H9 (cell line): Measurements from ENCODE around the gene LINGO4. TPM values are rescaled to one million over a fixed set of nuclear protein-coding genes. Genes with fewer than 3 reads are reported as not detected.

Source experiments
- DNase-seq: peaks from one replicate; pipeline ENCODE4 v3.0.0-alpha.2; 2017
- H2AFZ ChIP-seq: one replicate; pipeline ENCODE4 v1.6.1; 2013; ENCODE audit warnings: mild to moderate bottlenecking, low read length, control low read depth, moderate library complexity
- H2AK5ac ChIP-seq: 2 replicates; pipeline ENCODE4 v1.6.1; 2013; ENCODE audit warnings: low read length, control low read depth, mixed read lengths; ENCODE audit not compliant: insufficient read length
- H2BK120ac ChIP-seq: one replicate; pipeline ENCODE4 v1.6.1; 2013; ENCODE audit warnings: low read depth, mild to moderate bottlenecking, low read length, control low read depth, inconsistent platforms; ENCODE audit not compliant: poor library complexity, severe bottlenecking
- H2BK12ac ChIP-seq: 2 replicates; pipeline ENCODE4 v1.6.1; 2013; ENCODE audit warnings: low read length, control low read depth, mixed read lengths, low read depth; ENCODE audit not compliant: insufficient read length
- H2BK15ac ChIP-seq: 2 replicates; pipeline ENCODE4 v1.6.1; 2013; ENCODE audit warnings: low read depth, low read length, control low read depth
- H2BK20ac ChIP-seq: one replicate; pipeline ENCODE4 v1.6.1; 2013; ENCODE audit warnings: low read depth, mild to moderate bottlenecking, low read length, control low read depth, inconsistent platforms; ENCODE audit not compliant: poor library complexity, severe bottlenecking
- H2BK5ac ChIP-seq: 2 replicates; pipeline ENCODE4 v1.6.1; 2013; ENCODE audit warnings: low read length, control low read depth, mixed read lengths; ENCODE audit not compliant: insufficient read length
- H3K14ac ChIP-seq: 2 replicates; pipeline ENCODE4 v1.6.1; 2013; ENCODE audit warnings: low read length, control low read depth; ENCODE audit not compliant: insufficient read depth
- H3K18ac ChIP-seq: 2 replicates; pipeline ENCODE4 v1.6.1; 2013; ENCODE audit warnings: low read depth, mild to moderate bottlenecking, mixed read lengths, low read length, control low read depth; ENCODE audit not compliant: insufficient read length
- H3K23ac ChIP-seq: 2 replicates; pipeline ENCODE4 v1.6.1; 2013; ENCODE audit warnings: low read length, control low read depth, mixed read lengths, low read depth; ENCODE audit not compliant: insufficient read length
- H3K23me2 ChIP-seq: 2 replicates; pipeline ENCODE4 v1.6.1; 2013; ENCODE audit warnings: low read depth, mild to moderate bottlenecking, mixed read lengths, low read length, control low read depth; ENCODE audit not compliant: insufficient read length, poor library complexity, severe bottlenecking
- H3K27ac ChIP-seq: 2 replicates; pipeline ENCODE4 v1.5.1; 2013; ENCODE audit warnings: low read length, control low read depth, mixed read lengths, low read depth; ENCODE audit not compliant: insufficient read length
- H3K27me3 ChIP-seq: 2 replicates; pipeline ENCODE4 v1.6.1; 2013; ENCODE audit warnings: low read length, control low read depth, inconsistent platforms; ENCODE audit not compliant: insufficient read depth
- H3K4ac ChIP-seq: 2 replicates; pipeline ENCODE4 v1.6.1; 2013; ENCODE audit warnings: low read depth, mild to moderate bottlenecking, control low read depth, inconsistent platforms, low read length, moderate library complexity
- H3K4me1 ChIP-seq: 2 replicates; pipeline ENCODE4 v1.6.1; 2013; ENCODE audit warnings: low read length, control low read depth, inconsistent platforms; ENCODE audit not compliant: insufficient read depth
- H3K4me2 ChIP-seq: 2 replicates; pipeline ENCODE4 v1.6.1; 2013; ENCODE audit warnings: low read length, control low read depth, mixed read lengths; ENCODE audit not compliant: insufficient read length, insufficient read depth
- H3K56ac ChIP-seq: 2 replicates; pipeline ENCODE4 v1.6.1; 2013; ENCODE audit warnings: low read depth, mild to moderate bottlenecking, mixed read lengths, low read length, control low read depth; ENCODE audit not compliant: insufficient read length
- H3K79me1 ChIP-seq: 2 replicates; pipeline ENCODE4 v1.6.1; 2013; ENCODE audit warnings: low read depth, mild to moderate bottlenecking, moderate library complexity, low read length, control low read depth, inconsistent platforms; ENCODE audit not compliant: insufficient read depth, poor library complexity, severe bottlenecking
- H3K79me2 ChIP-seq: 2 replicates; pipeline ENCODE4 v1.6.1; 2013; ENCODE audit warnings: low read length, control low read depth, inconsistent platforms; ENCODE audit not compliant: insufficient read depth
- H3K9ac ChIP-seq: 2 replicates; pipeline ENCODE4 v1.6.1; 2013; ENCODE audit warnings: low read length, control low read depth, mixed read lengths; ENCODE audit not compliant: insufficient read length; ENCODE audit errors: extremely low read depth
- H3K9me3 ChIP-seq: one replicate; pipeline ENCODE4 v1.6.1; 2013; ENCODE audit warnings: low read depth, low read length, inconsistent platforms; ENCODE audit not compliant: control insufficient read depth
- H3T11ph ChIP-seq: one replicate; pipeline ENCODE4 v1.6.1; 2013; ENCODE audit warnings: mild to moderate bottlenecking, low read length, control low read depth, inconsistent platforms
- H4K20me1 ChIP-seq: one replicate; pipeline ENCODE4 v1.6.1; 2013; ENCODE audit not compliant: control insufficient read depth, insufficient read length, insufficient read depth
- H4K5ac ChIP-seq: 2 replicates; pipeline ENCODE4 v1.6.1; 2013; ENCODE audit warnings: low read depth, mild to moderate bottlenecking, mixed read lengths, low read length, control low read depth; ENCODE audit not compliant: insufficient read length
- H4K8ac ChIP-seq: replicated peaks from 2 replicates; pipeline ENCODE4 v1.6.1; 2013; ENCODE audit warnings: low read length, control low read depth, mixed read lengths, low read depth; ENCODE audit not compliant: insufficient read length
- H4K91ac ChIP-seq: 2 replicates; pipeline ENCODE4 v1.6.1; 2013; ENCODE audit warnings: low read depth, mild to moderate bottlenecking, moderate library complexity, mixed read lengths, low read length, control low read depth; ENCODE audit not compliant: insufficient read length
- H3K27ac Mint-ChIP-seq, 3 experiments: 2 replicates in 2 of 3; 3 replicates in 1 of 3; pipeline ENCODE4 v1.8.0; 2020 to 2021; ENCODE audit warnings: mixed read lengths in 3 of 3, mild to moderate bottlenecking in 1 of 3, moderate library complexity in 1 of 3
- H3K27me3 Mint-ChIP-seq: 2 replicates; pipeline ENCODE4 v1.8.0; 2021; ENCODE audit warnings: low read depth, mild to moderate bottlenecking, moderate library complexity, mixed read lengths
- H3K36me3 Mint-ChIP-seq, 3 experiments: 2 replicates in 2 of 3; 3 replicates in 1 of 3; pipeline ENCODE4 v1.8.0; 2020 to 2021; ENCODE audit warnings: low read depth in 3 of 3, mixed read lengths in 3 of 3; ENCODE audit not compliant: insufficient read depth in 1 of 3
- H3K4me1 Mint-ChIP-seq, 2 experiments: 2 replicates each; pipeline ENCODE4 v1.8.0; 2020; ENCODE audit warnings: mixed read lengths in 2 of 2
- H3K4me3 Mint-ChIP-seq, 2 experiments: 2 replicates in 1 of 2; 3 replicates in 1 of 2; pipeline ENCODE4 v1.8.0; 2020 to 2021; ENCODE audit warnings: mild to moderate bottlenecking in 2 of 2, mixed read lengths in 2 of 2, moderate library complexity in 1 of 2
- H3K9me3 Mint-ChIP-seq, 2 experiments: 2 replicates in 1 of 2; 3 replicates in 1 of 2; pipeline ENCODE4 v1.8.0; 2020; ENCODE audit warnings: mild to moderate bottlenecking in 2 of 2, mixed read lengths in 2 of 2, moderate library complexity in 1 of 2
- WGBS: extraction: QIAGEN DNeasy Blood & Tissue Kit; methylation state at CpG from one replicate; pipeline ENCODE4 v1.1.7; 2013; ENCODE audit warnings: missing lambda C conversion rate, low lambda C conversion rate, mixed read lengths; ENCODE audit not compliant: insufficient read length; ENCODE audit errors: extremely low coverage; 5-methylcytosine and 5-hydroxymethylcytosine counted together
- total RNA-seq: library from RNA; stranded (reverse); gene quantifications from 2 replicates; pipeline ENCODE4 v1.2.1, GENCODE V29; 2021
- TF ChIP-seq, protein P1 (sequence below): fragments of 200-600 bp; sonication (generic); conservative IDR thresholded peaks from 3 replicates; pipeline ENCODE4 v1.8.0; 2021; ENCODE audit warnings: antibody characterized with exemption, mild to moderate bottlenecking

The LINGO4 gene
- total RNA-seq, 1 experiment from 2014 or later, result not detected

DNA sequence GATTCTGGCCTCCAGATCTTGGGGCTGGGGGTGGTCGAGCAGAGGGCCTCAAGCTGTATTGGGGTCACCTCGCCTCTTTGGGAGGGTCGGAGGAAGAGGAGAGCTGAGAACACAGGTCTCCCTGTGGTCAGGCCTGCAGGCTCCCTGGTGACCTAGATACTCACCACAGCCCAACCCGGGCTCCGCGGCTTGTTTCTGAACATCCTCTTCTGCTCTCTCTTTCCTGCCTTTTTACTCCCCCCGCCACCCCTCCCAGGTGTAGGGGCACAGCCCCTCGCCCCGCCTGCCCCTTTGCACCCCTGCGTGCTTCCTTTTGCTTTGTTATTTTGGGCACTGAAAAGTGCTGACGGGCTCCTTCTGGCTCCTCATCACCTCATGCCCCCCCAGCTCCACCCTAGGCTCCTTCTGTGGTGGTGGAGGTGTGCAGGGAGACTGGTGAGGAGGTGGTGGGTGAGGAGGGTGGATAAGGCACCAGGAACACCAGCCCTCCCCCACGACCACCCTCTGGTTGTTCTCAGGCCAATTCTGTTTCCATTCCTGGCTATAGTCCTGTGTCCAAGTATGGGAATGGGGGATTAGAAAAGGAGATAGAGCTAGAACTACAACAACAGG, 10.6 kb upstream of the LINGO4 start:
- Histone ChIP-seq H3K9me3 (no peaks in the 10 kb centered on the region), H3K4ac (no peak overlapping the region), H3K4me2 (no peak overlapping the region), H3K4me1 (no peaks in the 10 kb centered on the region), H2AK5ac (no peak overlapping the region), H4K91ac (no peak overlapping the region), H2BK20ac (no peak overlapping the region), H4K8ac (no peak overlapping the region), H4K5ac (no peak overlapping the region), H3K18ac (no peak overlapping the region), H3K23ac (no peak overlapping the region), H3K27ac (no peak overlapping the region), H3K27me3 (no peaks in the 10 kb centered on the region), H3K56ac (no peak overlapping the region), H3K9ac (no peak overlapping the region), H3K79me2 (no peaks in the 10 kb centered on the region), H3T11ph (no peak overlapping the region), H2BK5ac (no peak overlapping the region), H4K20me1 (no peaks in the 10 kb centered on the region), H3K14ac (no peak overlapping the region), H2BK15ac (no peak overlapping the region), H2AFZ (no peak overlapping the region), H2BK120ac (no peak overlapping the region), H2BK12ac (no peak overlapping the region), H3K79me1 (no peaks in the 10 kb centered on the region), H3K23me2 (no peaks in the 10 kb centered on the region)
- WGBS, result no CpG with 5 or more reads among the region's 12 CpGs
- Mint-ChIP-seq H3K4me1 (peaks cover 7 to 16% of the 10 kb centered on the region in 2 experiments; a peak in 3 of 4 replicates), H3K27ac (no peak overlapping the region; a peak in 1 of 7 replicates), H3K27me3 (peaks cover 5% of the 10 kb centered on the region; the same call in 1 of the 2 replicates), H3K36me3 (no peaks in the 10 kb centered on the region), H3K4me3 (no peak overlapping the region), H3K9me3 (no peaks in the 10 kb centered on the region)
- no peak for DNase-seq
- TF ChIP-seq, protein P1, sequence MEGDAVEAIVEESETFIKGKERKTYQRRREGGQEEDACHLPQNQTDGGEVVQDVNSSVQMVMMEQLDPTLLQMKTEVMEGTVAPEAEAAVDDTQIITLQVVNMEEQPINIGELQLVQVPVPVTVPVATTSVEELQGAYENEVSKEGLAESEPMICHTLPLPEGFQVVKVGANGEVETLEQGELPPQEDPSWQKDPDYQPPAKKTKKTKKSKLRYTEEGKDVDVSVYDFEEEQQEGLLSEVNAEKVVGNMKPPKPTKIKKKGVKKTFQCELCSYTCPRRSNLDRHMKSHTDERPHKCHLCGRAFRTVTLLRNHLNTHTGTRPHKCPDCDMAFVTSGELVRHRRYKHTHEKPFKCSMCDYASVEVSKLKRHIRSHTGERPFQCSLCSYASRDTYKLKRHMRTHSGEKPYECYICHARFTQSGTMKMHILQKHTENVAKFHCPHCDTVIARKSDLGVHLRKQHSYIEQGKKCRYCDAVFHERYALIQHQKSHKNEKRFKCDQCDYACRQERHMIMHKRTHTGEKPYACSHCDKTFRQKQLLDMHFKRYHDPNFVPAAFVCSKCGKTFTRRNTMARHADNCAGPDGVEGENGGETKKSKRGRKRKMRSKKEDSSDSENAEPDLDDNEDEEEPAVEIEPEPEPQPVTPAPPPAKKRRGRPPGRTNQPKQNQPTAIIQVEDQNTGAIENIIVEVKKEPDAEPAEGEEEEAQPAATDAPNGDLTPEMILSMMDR, result no peak
